Activated B cell treated with CpG ODN at 0.5 μM for 24 hours (primary cell): ENCODE results near the gene SLCO4A1. TPM values are rescaled to one million over a fixed set of nuclear protein-coding genes. Genes with fewer than 3 reads are reported as not detected.

Experiments
- ATAC-seq: fragments of 200-7000 bp; cut with Tn5 transposase; one replicate; pipeline ENCODE4 v1.10.0; 2021; ENCODE audit warnings: low read depth, mild to moderate bottlenecking, moderate library complexity
- CTCF ChIA-PET: fragments of 350-600 bp; sonication (Branson Sonifier 250); formaldehyde crosslinking; loops from one replicate; lab custom pipeline; 2021; ENCODE audit warnings: antibody characterized with exemption; lab: Charles Lee
- POLR2A ChIA-PET: fragments of 350-600 bp; sonication (Branson Sonifier 250); formaldehyde crosslinking; loops from one replicate; lab custom pipeline; 2021; ENCODE audit warnings: antibody characterized with exemption; lab: Charles Lee
- DNase-seq: peaks from one replicate; pipeline ENCODE4 v3.0.0; 2022
- H3K27ac Mint-ChIP-seq: one replicate; pipeline ENCODE4 v1.8.0; 2020; ENCODE audit warnings: mixed read lengths
- H3K27me3 Mint-ChIP-seq: one replicate; pipeline ENCODE4 v1.8.0; 2021; ENCODE audit warnings: mixed read lengths
- H3K36me3 Mint-ChIP-seq: one replicate; pipeline ENCODE4 v1.8.0; 2021; ENCODE audit warnings: low read depth, mixed read lengths
- H3K4me1 Mint-ChIP-seq: one replicate; pipeline ENCODE4 v1.8.0; 2021; ENCODE audit warnings: mixed read lengths
- H3K4me3 Mint-ChIP-seq: one replicate; pipeline ENCODE4 v1.8.0; 2020; ENCODE audit warnings: mild to moderate bottlenecking, mixed read lengths
- H3K9me3 Mint-ChIP-seq: one replicate; pipeline ENCODE4 v1.8.0; 2020; ENCODE audit warnings: mixed read lengths
- intact Hi-C: fragments of 100-400 bp; cut with micrococcal nuclease; formaldehyde crosslinking; loops from one replicate; pipeline ENCODE4 v1.15.1; 2024
- total RNA-seq: library from RNA; stranded (reverse); gene quantifications from 2 replicates; pipeline ENCODE4 v1.2.3, GENCODE V29; 2022
- TF ChIP-seq, protein P1 (sequence below): fragments of 200-600 bp; IDR thresholded peaks from one replicate; pipeline ENCODE4 v1.8.0; 2022; ENCODE audit warnings: antibody characterized with exemption, mild to moderate bottlenecking

Gene SLCO4A1
- total RNA-seq, 1 donor from 2014 or later = 38.9 TPM

DNA sequence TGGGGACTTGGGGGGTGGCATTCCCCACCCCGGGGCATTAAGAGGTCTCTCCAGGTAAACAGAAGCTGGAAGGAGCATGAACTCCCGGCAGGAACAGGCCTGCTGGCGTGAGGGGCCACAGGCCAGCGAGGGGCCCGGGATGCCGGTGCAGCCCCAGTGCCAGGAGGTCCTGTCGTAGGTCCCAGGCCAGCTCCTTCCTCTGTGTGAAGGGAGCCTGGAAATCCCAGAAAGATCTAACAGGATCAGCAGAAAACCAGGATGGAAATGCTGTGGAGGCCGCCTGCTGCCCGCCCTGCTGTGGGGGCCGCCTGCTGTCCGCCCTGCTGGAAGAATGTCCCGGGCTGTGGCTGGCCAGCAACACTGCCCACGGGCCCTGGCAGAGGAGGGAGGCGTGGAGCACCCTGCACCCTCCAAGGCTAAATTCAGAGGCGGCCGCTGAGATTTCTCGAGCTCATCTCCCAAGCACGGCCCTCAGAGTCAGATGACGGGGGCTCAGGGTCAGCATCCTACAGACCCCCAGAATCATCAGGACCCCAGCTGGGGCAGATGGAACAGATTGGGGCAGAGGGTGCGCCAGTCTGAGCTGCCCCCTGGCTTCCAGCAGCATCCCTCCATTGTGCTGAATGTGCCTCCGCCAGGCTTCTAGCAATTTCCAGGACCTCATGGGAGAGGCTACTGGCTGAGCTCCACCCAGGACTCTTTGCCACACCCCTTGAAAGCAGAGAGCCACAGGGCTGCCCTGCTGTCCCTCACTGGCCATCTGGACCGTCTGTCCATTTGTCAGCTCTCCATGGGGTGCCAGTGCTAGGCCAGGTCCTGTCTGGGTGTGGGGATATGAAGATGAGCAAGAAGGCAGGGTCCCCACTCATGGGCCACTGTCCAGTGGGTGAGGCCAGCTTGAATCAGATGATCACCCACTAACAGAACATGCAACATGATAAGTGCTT lies 32.2 kb upstream of the SLCO4A1 start:
- Mint-ChIP-seq H3K27ac (no peak overlapping the region), H3K9me3 (no peaks in the 10 kb centered on the region), H3K27me3 (no peaks in the 10 kb centered on the region), H3K4me3 (no peak overlapping the region), H3K36me3 (no peaks in the 10 kb centered on the region), H3K4me1 (peaks cover 28% of the 10 kb centered on the region)
- intact Hi-C loops = no loop called here
- CTCF ChIA-PET = no interaction called here
- DNase-seq (no peak), ATAC-seq (no peak)
- POLR2A ChIA-PET = no interaction called here
- TF ChIP-seq, protein P1, sequence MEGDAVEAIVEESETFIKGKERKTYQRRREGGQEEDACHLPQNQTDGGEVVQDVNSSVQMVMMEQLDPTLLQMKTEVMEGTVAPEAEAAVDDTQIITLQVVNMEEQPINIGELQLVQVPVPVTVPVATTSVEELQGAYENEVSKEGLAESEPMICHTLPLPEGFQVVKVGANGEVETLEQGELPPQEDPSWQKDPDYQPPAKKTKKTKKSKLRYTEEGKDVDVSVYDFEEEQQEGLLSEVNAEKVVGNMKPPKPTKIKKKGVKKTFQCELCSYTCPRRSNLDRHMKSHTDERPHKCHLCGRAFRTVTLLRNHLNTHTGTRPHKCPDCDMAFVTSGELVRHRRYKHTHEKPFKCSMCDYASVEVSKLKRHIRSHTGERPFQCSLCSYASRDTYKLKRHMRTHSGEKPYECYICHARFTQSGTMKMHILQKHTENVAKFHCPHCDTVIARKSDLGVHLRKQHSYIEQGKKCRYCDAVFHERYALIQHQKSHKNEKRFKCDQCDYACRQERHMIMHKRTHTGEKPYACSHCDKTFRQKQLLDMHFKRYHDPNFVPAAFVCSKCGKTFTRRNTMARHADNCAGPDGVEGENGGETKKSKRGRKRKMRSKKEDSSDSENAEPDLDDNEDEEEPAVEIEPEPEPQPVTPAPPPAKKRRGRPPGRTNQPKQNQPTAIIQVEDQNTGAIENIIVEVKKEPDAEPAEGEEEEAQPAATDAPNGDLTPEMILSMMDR = no peak

DNA sequence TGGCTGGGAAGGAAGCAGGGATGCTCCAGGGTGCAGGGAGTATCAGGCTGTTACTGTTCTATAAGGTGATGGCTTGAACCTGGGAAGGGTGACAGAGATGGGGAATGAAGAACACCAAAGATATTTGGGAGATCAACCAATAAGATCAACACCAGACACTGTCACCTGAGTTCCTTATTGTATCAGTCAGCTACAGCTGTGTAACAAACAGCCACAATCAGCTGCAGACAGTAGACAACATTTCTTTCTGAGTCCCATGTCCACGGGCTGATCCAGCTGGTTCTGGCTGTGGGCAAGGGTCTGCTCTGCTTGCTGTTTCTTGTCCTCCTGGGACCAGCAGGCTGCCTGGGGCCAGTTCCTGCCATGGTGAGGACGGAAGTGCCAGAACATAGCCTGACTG lies 31.3 kb upstream of the SLCO4A1 start:
- POLR2A ChIA-PET = no interaction called here
- TF ChIP-seq, protein P1 = no peak
- Mint-ChIP-seq H3K4me1 (peaks cover 24% of the 10 kb centered on the region), H3K9me3 (no peaks in the 10 kb centered on the region), H3K4me3 (no peak overlapping the region), H3K27ac (no peak overlapping the region), H3K27me3 (no peaks in the 10 kb centered on the region), H3K36me3 (no peaks in the 10 kb centered on the region)
- intact Hi-C loops = no loop called here
- DNase-seq (no peak), ATAC-seq (no peak)
- CTCF ChIA-PET = no interaction called here

DNA sequence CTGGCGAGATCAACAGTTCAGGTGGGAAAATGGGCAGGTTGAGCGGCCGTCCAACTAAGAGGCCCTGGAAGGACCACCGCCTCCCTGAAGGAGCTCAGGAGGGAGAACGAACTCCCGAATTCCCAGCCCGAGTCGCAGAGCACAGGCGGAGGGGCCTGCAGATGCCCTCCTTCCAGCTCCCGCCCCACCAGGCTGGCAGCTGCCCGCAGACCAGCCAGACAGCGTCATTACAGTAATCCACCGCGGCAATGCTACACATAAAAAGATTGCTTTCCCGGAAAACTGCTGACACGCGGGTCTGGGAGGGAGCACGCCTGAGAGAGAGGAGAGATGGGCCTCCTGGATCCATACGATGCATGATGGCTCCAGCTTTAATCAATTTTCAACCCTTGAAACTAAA lies 30.5 kb upstream of the SLCO4A1 start:
- DNase-seq (no peak), ATAC-seq (no peak)
- TF ChIP-seq, protein P1 = no peak
- no peak overlapping the region for H3K4me3 Mint-ChIP-seq
- intact Hi-C loops = no loop called here
- no peaks in the 10 kb centered on the region for H3K9me3 Mint-ChIP-seq
- no peaks in the 10 kb centered on the region for H3K36me3 Mint-ChIP-seq
- peaks cover 24% of the 10 kb centered on the region for H3K4me1 Mint-ChIP-seq
- POLR2A ChIA-PET = interaction anchor here (0.6 to 1.0 kb wide), 2 partner anchors 9 to 112 kb away, joined by 4 to 5 read pairs; no protein-coding TSS in a partner anchor
- CTCF ChIA-PET = no interaction called here
- no peaks in the 10 kb centered on the region for H3K27me3 Mint-ChIP-seq
- H3K27ac Mint-ChIP-seq = no peak overlapping the region

DNA sequence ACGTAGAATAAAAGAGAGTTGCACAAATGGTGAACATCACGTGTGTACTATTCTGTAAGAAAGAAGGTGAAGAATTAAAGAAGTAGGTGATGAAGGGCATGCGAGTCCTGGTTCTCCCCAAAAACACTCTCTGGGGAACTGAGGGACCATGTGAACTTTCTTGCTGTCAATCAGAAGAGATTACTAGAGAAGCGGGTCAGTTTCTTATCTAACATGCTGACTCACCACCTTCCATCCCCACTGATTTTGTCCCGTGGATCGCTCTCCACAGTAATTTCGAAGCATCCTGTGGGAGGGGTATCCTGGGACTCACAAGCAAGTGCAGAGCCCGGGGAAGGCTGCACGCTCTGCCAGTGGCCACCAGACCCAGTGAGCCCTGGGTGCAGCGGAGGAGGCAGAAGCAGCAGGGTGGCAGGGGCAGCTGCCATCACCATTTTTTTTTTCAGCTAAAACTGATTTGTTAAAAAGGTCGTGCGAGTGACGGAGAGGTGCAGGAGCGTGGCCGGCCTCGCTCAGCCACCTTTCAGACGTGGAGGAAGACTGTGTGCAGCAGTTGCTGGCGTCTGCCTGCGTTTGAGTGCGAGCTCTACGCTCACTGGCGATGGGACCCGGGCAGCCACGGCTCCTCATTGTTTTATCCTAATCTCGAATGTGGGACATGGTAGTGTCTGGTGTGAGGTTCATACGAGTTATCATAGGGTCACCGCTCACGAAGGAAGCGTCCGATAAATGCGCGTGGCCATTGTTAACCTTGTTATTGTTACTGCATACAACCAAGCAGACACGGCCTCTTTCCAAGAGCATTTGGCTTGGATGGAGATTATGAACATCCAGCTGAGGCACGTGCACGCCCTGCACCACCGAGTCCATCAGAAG lies 28.0 kb upstream of the SLCO4A1 start:
- Mint-ChIP-seq H3K27me3 (no peaks in the 10 kb centered on the region), H3K4me3 (no peak overlapping the region), H3K4me1 (peaks cover 39% of the 10 kb centered on the region), H3K36me3 (no peaks in the 10 kb centered on the region), H3K27ac (no peak overlapping the region), H3K9me3 (no peaks in the 10 kb centered on the region)
- ATAC-seq (no peak), DNase-seq (no peak)
- ChIA-PET CTCF (interaction anchor here (0.6 kb wide), 1 partner anchor 118 kb away, joined by 3 read pairs; no protein-coding TSS in a partner anchor), POLR2A (no interaction called here)
- TF ChIP-seq, protein P1 = no peak
- intact Hi-C loops = no loop called here
